A673 (cell line): ENCODE measurements around the gene ATP5F1B. TPM values are rescaled to one million over a fixed set of nuclear protein-coding genes. Genes with fewer than 3 reads are reported as not detected.

Experiments
- BruUV-seq: library from RNA; stranded (reverse); fragments of 400-500 nt; replicated peaks from 2 replicates; lab custom pipeline; 2021; lab: Mats Ljungman, UMichigan
- CTCF ChIA-PET: fragments of 300-600 bp; sonication (Branson Sonifier 250); formaldehyde crosslinking; loops from one replicate; lab custom pipeline; 2022; ENCODE audit warnings: antibody characterized with exemption; lab: Charles Lee
- POLR2A ChIA-PET: fragments of 300-600 bp; sonication (Branson Sonifier 250); formaldehyde crosslinking; loops from one replicate; lab custom pipeline; 2022; ENCODE audit warnings: antibody characterized with exemption; ENCODE audit not compliant: low non-redundant PET; lab: Charles Lee
- DNase-seq: peaks from one replicate; pipeline ENCODE4 v3.0.0-alpha.2; 2015; ENCODE audit warnings: low spot score
- H3K27ac ChIP-seq: fragments of 200-600 bp; sonication (generic); 2 replicates; pipeline ENCODE4 v1.5.1; 2016; ENCODE audit warnings: mixed run types, low read depth, mild to moderate bottlenecking, mixed read lengths, antibody characterized with exemption, low read length; ENCODE audit not compliant: poor library complexity, severe bottlenecking
- H3K27me3 ChIP-seq: fragments of 200-600 bp; sonication (generic); replicated peaks from 2 replicates; pipeline ENCODE4 v1.6.1; 2017; ENCODE audit warnings: mixed run types, low read depth, mild to moderate bottlenecking, mixed read lengths, antibody characterized with exemption, low read length; ENCODE audit not compliant: insufficient read depth, poor library complexity
- H3K36me3 ChIP-seq: fragments of 200-600 bp; sonication (generic); 2 replicates; pipeline ENCODE4 v1.6.1; 2016; ENCODE audit warnings: mixed run types, mild to moderate bottlenecking, mixed read lengths, antibody characterized with exemption, low read length; ENCODE audit not compliant: insufficient read depth, poor library complexity, severe bottlenecking
- H3K4me1 ChIP-seq: fragments of 200-600 bp; sonication (generic); 2 replicates; pipeline ENCODE4 v1.6.1; 2017; ENCODE audit warnings: mixed run types, mild to moderate bottlenecking, mixed read lengths, antibody characterized with exemption, low read length; ENCODE audit not compliant: insufficient read depth, poor library complexity, severe bottlenecking
- H3K4me3 ChIP-seq: fragments of 200-600 bp; sonication (generic); 2 replicates; pipeline ENCODE4 v1.5.1; 2016; ENCODE audit warnings: low read depth, mixed run types, mild to moderate bottlenecking, mixed read lengths, low read length; ENCODE audit not compliant: poor library complexity, severe bottlenecking
- H3K9me3 ChIP-seq: fragments of 200-600 bp; sonication (generic); 2 replicates; pipeline ENCODE4 v1.6.1; 2016; ENCODE audit warnings: mixed run types, low read depth, mild to moderate bottlenecking, mixed read lengths, antibody characterized with exemption, low read length; ENCODE audit not compliant: poor library complexity, severe bottlenecking
- EZH2 ChIP-seq: fragments of 200-600 bp; sonication (generic); IDR thresholded peaks from 2 replicates; pipeline ENCODE4 v1.6.1; 2017; ENCODE audit warnings: borderline replicate concordance, low read depth, mild to moderate bottlenecking, mixed read lengths, antibody characterized with exemption, low read length; ENCODE audit not compliant: poor library complexity, severe bottlenecking
- intact Hi-C: fragments of 100-400 bp; cut with micrococcal nuclease; formaldehyde crosslinking; loops from one replicate; pipeline ENCODE4 v1.10.0; 2022; ENCODE audit not compliant: unreplicated experiment
- total RNA-seq: library from RNA; stranded (reverse); gene quantifications from 2 replicates; pipeline ENCODE4 v1.2.3, GENCODE V29; 2021
- TF ChIP-seq, protein P1 (sequence below): fragments of 300-800, 200-600 bp; sonication (generic); conservative IDR thresholded peaks from 2 replicates; pipeline ENCODE4 v1.5.1; 2017; ENCODE audit warnings: low read depth, mild to moderate bottlenecking, antibody characterized with exemption, low read length, moderate library complexity, mixed read lengths

The ATP5F1B gene
- total RNA-seq, 1 experiment from 2014 or later, result 1,089 TPM

DNA sequence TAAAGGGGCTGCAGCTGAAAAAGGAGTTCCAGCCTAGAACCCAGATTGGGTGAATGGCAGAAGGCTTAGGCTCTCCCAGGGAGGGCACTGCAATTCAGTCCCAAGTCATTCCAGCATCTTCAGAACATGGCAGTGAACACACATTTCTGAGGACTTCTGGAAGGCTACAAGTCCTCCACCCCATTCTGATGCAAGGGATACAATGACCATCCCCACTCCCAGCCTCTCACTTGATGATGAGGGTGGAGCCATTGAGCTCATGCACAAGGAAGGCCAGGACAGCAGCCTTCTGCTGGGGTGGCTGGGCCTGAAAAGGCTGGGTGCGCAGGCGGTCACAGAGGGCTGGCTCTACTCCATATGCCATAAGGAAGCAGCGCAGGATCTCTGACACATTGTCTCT, 41.4 kb downstream of the ATP5F1B start:
- Histone ChIP-seq H3K36me3 (peaks cover 90% of the 10 kb centered on the region), H3K9me3 (no peaks in the 10 kb centered on the region), H3K27me3 (no peaks in the 10 kb centered on the region), H3K4me3 (no peak overlapping the region), H3K4me1 (no peaks in the 10 kb centered on the region), H3K27ac (no peak overlapping the region)
- no TSS peak for BruUV-seq
- CTCF ChIA-PET, result no interaction called here
- POLR2A ChIA-PET, result no interaction called here
- no peak for DNase-seq
- TF ChIP-seq EZH2, result no peak
- TF ChIP-seq, protein P1, sequence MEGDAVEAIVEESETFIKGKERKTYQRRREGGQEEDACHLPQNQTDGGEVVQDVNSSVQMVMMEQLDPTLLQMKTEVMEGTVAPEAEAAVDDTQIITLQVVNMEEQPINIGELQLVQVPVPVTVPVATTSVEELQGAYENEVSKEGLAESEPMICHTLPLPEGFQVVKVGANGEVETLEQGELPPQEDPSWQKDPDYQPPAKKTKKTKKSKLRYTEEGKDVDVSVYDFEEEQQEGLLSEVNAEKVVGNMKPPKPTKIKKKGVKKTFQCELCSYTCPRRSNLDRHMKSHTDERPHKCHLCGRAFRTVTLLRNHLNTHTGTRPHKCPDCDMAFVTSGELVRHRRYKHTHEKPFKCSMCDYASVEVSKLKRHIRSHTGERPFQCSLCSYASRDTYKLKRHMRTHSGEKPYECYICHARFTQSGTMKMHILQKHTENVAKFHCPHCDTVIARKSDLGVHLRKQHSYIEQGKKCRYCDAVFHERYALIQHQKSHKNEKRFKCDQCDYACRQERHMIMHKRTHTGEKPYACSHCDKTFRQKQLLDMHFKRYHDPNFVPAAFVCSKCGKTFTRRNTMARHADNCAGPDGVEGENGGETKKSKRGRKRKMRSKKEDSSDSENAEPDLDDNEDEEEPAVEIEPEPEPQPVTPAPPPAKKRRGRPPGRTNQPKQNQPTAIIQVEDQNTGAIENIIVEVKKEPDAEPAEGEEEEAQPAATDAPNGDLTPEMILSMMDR, result no peak
- intact Hi-C loops, result no loop called here

DNA sequence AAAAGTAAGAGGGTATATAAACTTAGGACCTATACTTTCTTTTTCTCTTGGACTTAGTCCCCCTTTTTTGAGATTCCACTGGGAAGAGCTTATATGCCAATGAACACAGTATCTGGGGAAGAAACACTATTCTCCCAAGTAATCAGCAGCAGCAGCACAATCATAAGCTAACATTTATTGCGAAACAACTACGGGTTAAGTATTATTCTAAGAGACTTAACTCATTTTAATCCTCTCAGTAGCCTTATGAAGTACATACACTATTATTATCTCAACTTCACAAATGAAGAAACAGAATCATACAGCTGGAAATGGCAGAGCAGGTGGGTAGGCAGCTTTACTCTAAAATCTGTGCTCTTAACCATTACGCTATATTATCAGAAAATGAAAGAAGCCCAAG, 43.5 kb downstream of the ATP5F1B start:
- Histone ChIP-seq H3K4me3 (no peak overlapping the region), H3K27me3 (no peaks in the 10 kb centered on the region), H3K9me3 (no peaks in the 10 kb centered on the region), H3K36me3 (peaks cover 99% of the 10 kb centered on the region), H3K27ac (no peak overlapping the region), H3K4me1 (no peaks in the 10 kb centered on the region)
- no peak for DNase-seq
- BruUV-seq, result no TSS peak
- no peak for TF ChIP-seq EZH2
- TF ChIP-seq, protein P1, result no peak
- ChIA-PET CTCF (interaction anchor here (0.6 to 1.9 kb wide), 2 partner anchors 15 to 34 kb away, joined by 3 to 11 read pairs; no protein-coding TSS in a partner anchor), POLR2A (interaction anchor here (0.6 kb wide), 1 partner anchor 317 kb away, joined by 14 read pairs; no protein-coding TSS in a partner anchor)
- intact Hi-C loops, result no loop called here

DNA sequence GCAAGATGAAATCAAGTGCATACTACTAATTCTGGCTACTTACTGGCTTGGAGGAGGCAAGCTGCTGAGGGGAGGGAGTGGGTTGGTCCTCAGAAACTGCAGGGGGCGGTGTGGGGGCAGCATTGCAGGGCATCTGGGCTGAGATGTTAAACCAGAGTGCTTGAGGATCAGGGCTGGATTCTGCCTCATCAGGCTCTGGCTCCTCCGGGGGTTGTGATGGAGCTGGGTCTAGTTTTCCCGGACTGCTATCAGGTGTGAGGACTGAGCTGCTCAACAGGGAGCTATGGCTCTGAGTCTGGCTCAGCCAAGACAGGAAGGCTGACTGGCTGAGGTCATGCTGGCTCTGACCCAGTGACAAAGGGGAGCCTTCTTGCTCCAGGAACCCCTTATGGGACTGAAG, 44.3 kb downstream of the ATP5F1B start:
- ChIA-PET CTCF (interaction anchor here (0.6 to 1.9 kb wide), 2 partner anchors 14 to 35 kb away, joined by 3 to 11 read pairs; no protein-coding TSS in a partner anchor), POLR2A (no interaction called here)
- no peaks in the 10 kb centered on the region for H3K4me1 ChIP-seq
- no peak overlapping the region for H3K4me3 ChIP-seq
- H3K36me3 ChIP-seq, result peaks cover 94% of the 10 kb centered on the region
- no peak overlapping the region for H3K27ac ChIP-seq
- TF ChIP-seq EZH2, result no peak
- TF ChIP-seq, protein P1, result no peak
- no peaks in the 10 kb centered on the region for H3K27me3 ChIP-seq
- no peaks in the 10 kb centered on the region for H3K9me3 ChIP-seq
- DNase-seq, result peak; percentile 24
- no TSS peak for BruUV-seq
- intact Hi-C loops, result no loop called here
